ENCODE measurements around the gene GSTCD. TPM values are rescaled to one million over a fixed set of nuclear protein-coding genes. Genes with fewer than 3 reads are reported as not detected.

GSTCD gene
- polyA plus RNA-seq, 1 experiment = 4.6 TPM

DNA sequence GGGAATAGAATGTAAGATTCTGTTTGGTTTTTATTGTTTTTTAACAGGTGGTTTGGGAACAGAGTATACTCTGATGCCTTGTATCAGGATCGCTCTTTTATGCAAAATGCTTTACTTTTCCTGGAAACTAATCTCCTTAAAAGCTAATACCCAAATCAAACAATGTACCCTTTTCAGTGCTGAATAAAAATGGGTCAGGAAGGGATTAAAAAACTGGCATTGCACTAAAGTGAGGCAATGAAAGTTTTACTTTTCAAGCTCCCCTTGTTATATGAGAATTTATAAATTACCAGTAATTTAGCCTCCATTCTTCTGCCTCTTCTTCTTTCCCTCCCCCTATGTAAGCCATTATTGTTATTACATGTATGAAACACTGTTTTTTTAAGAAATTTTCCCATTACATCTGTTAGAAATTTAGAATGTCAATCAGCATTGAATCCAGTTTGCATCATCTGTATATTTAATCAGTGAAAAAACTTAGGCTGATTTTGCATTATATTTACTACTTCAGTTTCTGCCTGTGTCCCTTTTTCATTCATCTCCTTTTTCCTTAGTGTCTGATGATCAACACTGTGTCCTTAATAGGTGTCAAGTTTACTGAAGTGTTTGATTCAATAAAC, 97.0 kb downstream of the GSTCD start:
- no peak for DNase-seq (ENCODE audit: low read depth)
- Histone ChIP-seq H3K27me3 (ENCODE audit: control insufficient read depth, insufficient read depth, low read length) (no peaks in the 10 kb centered on the region), H3K4me3 (ENCODE audit: low read depth, low read length) (no peak overlapping the region), H3K36me3 (ENCODE audit: control insufficient read depth, insufficient read depth, low read length) (no peaks in the 10 kb centered on the region)
- ChIA-PET POLR2A (no interaction called here), CTCF (interaction anchor here (0.5 kb wide), 1 partner anchor 334 kb away, joined by 3 read pairs; no protein-coding TSS in a partner anchor)
- TF ChIP-seq CTCF (IDR thresholded peaks at IDR 0.05; ENCODE audit: insufficient read depth, low read depth, low read length) = no peak

DNA sequence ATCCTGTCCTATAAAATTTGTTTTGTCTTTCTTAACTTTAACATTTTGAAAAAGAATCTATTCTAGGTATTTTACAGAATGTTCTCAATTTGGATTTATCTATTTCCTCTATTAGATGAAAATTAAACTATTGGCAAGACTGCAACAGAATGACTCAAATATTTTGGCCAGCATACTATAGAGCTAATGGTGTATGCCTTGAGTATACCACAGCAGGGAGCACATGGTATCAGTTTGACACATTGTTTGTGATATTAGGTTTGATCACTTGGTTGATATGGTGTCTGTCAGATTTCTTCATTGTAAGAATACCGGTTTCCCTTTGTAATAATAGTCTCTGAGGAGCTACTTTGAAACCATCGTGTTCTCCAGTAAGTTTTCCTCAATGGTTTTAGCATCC, 98.9 kb downstream of the GSTCD start:
- Histone ChIP-seq H3K36me3 (ENCODE audit: control insufficient read depth, insufficient read depth, low read length) (no peaks in the 10 kb centered on the region), H3K4me3 (ENCODE audit: low read depth, low read length) (no peak overlapping the region), H3K27me3 (ENCODE audit: control insufficient read depth, insufficient read depth, low read length) (no peaks in the 10 kb centered on the region)
- CTCF ChIA-PET = no interaction called here
- no peak for DNase-seq (ENCODE audit: low read depth)
- POLR2A ChIA-PET = no interaction called here
- no peak for TF ChIP-seq CTCF (IDR thresholded peaks at IDR 0.05; ENCODE audit: insufficient read depth, low read depth, low read length)

DNA sequence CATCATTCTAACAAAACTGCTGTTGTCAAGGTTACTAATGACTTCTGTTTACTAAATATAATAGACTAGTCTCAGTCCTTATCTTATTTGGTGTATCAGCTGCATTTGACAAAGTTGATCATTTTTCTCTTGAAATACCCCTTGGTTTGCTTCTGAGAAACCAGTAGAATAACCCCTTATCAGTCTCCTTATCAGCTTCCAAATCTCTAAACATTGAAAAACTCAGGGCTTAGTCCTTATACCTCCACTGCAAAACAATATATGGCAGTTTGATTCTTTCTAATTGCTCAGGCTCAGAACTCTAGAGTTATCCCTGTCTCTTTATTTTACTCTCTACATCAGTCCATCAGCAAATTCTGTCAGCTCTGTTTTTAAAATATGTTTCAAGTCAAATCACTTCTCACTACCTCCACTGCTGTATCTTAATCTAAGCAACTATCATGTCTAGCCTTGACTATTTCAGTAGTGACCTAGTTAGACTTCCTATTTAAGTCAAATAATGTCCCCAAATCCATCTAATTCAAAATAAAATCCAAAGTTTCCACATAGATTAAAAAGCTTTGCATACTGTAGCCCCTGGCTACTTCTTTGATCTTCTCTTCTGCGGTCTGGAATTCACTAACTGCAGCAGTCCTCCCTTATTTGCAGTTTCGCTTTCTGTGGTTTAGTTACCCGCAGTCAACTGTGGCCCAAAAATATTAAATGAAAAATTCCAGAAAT, 99.6 kb downstream of the GSTCD start:
- H3K27me3 ChIP-seq (ENCODE audit: control insufficient read depth, insufficient read depth, low read length) = no peaks in the 10 kb centered on the region
- TF ChIP-seq CTCF (IDR thresholded peaks at IDR 0.05; ENCODE audit: insufficient read depth, low read depth, low read length) = no peak
- DNase-seq (ENCODE audit: low read depth) = no peak
- CTCF ChIA-PET = interaction anchor here (0.5 kb wide), 1 partner anchor 34 kb away, joined by 6 read pairs; no protein-coding TSS in a partner anchor
- H3K36me3 ChIP-seq (ENCODE audit: control insufficient read depth, insufficient read depth, low read length) = no peaks in the 10 kb centered on the region
- peak overlapping the region; percentile 29 for H3K4me3 ChIP-seq (ENCODE audit: low read depth, low read length)
- POLR2A ChIA-PET = no interaction called here

DNA sequence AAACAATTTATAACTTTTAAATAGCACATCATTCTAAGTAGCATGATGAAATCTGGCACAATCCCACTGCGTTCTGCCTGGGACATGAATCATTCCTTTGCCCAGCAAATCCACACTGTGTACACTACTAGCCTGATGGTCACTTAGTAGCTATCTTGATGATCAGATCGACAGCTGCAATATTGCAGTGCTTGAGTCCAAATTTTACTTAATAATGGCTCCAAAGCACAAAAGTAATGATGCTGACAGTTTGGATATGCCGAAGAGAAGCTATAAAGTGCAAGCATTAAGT, 100.1 kb downstream of the GSTCD start:
- POLR2A ChIA-PET = no interaction called here
- H3K4me3 ChIP-seq (ENCODE audit: low read depth, low read length) = peak overlapping the region; percentile 29
- no peaks in the 10 kb centered on the region for H3K36me3 ChIP-seq (ENCODE audit: control insufficient read depth, insufficient read depth, low read length)
- peak; percentile 44 for DNase-seq (ENCODE audit: low read depth)
- CTCF ChIA-PET = no interaction called here
- H3K27me3 ChIP-seq (ENCODE audit: control insufficient read depth, insufficient read depth, low read length) = no peaks in the 10 kb centered on the region
- TF ChIP-seq CTCF (IDR thresholded peaks at IDR 0.05; ENCODE audit: insufficient read depth, low read depth, low read length) = no peak

- Histone ChIP-seq H3K27me3 (ENCODE audit: control insufficient read depth, insufficient read depth, low read length) (no peaks in the 10 kb centered on the region), H3K36me3 (ENCODE audit: control insufficient read depth, insufficient read depth, low read length) (no peaks in the 10 kb centered on the region), H3K4me3 (ENCODE audit: low read depth, low read length) (no peak overlapping the region)
- ChIA-PET POLR2A (no interaction called here), CTCF (no interaction called here)
- TF ChIP-seq CTCF (IDR thresholded peaks at IDR 0.05; ENCODE audit: insufficient read depth, low read depth, low read length) = no peak
- no peak for DNase-seq (ENCODE audit: low read depth)
These were observed 107.1 kb downstream of the GSTCD start for GRCh38 chr4:105815701-105816100.

All from BJ (cell line).